HL-60/S4 treated with retinoic acid at 250 ng/mL for 4 days and 3 days (cell line): ENCODE measurements around the gene GLG1.

Experiments
- in situ Hi-C: fragments of 300-500 bp; cut with MboI; formaldehyde crosslinking; loops from 2 replicates; pipeline ENCODE4 v1.7.0; 2022; ENCODE audit warnings: low sequenced_read_pairs

GLG1 gene

DNA sequence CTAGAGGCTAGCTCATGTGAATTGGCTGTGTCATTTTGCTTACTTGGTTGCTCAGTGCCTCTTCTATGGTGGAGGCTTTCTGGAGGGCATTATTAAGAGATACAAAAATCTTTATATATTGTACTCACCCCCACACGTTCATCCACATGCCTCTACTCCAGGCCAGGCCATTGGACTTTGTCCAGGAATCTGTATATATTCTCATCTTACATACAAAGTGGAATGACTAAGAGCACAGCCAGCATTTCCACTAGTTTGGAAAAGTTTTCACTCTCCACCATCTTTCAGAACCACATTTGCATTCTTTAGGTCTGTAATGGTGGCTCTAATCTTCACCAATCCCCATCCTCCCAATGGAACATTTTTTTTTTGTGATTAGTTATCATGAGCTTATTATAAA, 4.8 kb upstream of the GLG1 start:
- in situ Hi-C loops = no loop called here

DNA sequence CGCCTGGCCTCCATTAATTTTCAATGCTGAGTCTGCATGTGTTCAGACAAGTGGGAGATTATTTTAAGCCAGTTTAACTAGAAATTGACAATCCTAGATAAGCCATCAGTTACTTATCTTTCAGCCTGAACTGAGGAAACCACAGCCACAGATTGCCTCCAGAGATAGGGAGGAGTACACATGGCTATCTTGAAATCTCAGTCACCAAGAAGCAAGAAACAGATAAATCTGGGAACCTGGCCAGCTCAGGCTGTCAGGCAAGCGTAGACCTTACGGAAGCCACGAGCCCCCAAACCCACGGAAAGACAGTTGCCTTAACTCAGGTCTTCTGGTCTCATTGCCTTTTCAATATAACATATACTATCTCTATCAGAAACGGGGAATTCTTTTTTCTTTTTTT, 2.0 kb upstream of the GLG1 start:
- in situ Hi-C loops = no loop called here

DNA sequence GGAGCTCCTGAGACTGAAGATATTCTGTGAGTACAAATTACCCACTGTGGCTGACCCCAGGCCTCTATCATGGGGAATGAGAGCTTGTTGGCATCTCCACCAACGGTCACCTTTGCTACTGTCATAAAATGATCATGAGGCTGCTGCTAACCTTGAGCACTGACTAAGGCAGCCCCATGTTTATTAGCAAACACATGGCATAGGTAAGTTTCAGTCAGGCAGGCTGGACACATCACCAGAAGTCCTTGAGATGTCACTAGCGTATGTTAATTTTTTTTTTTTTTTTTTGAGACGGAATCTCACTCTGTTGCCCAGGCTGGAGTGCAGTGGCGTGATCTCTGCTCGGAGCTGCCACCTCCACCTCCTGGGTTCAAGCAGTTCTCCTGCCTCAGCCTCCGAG, 1.5 kb upstream of the GLG1 start:
- in situ Hi-C loops = no loop called here

DNA sequence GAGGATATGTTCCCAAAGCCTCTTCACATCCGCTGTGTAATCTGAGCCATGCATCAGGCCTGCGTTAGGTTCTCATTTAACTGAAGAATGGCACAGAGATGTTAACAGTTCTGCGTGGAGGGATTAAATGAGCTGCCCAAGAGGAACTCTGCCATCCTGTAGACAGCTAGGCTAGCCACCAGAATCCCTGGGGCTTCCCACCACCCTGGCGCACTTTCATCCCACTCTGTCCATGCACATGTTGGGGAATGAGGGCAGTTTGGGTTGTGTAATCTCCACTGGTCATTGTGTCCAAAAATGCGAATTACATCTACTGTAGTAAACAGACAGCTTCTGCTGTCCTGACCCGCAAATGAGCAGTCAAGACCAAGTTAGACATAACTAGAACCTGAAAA, 1.0 kb upstream of the GLG1 start:
- in situ Hi-C loops = no loop called here

DNA sequence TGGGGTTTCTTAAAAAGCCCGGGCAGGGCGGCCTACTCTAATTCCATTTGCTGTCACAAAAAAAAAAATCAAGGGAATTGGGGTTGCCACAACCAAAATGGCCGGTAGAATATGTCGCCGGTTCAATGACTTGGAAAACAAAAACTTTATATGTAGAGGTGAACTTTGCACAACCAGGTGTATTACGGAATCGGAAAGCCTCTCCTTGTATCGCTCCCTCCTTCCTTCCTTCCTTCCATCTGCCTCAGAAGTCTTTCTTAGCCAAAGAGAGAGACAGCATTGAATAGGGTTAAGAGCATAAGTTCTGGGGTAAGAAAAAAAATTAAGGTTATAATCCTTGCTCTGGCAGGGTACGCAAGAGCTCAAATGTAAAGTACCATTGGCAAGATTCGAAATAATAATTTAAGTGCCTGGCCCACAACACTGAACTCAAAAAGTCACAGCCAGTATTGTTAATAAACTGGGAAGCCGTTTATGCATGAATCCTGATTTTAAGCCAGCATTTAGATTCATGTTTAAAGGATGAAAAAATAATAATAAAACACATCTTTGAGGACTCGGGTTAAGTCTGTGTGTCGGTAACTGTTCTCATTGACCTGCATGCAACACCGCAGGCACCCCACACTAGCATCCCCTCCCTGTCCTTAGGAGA, 522 bp upstream of the GLG1 start:
- in situ Hi-C loops = no loop called here

DNA sequence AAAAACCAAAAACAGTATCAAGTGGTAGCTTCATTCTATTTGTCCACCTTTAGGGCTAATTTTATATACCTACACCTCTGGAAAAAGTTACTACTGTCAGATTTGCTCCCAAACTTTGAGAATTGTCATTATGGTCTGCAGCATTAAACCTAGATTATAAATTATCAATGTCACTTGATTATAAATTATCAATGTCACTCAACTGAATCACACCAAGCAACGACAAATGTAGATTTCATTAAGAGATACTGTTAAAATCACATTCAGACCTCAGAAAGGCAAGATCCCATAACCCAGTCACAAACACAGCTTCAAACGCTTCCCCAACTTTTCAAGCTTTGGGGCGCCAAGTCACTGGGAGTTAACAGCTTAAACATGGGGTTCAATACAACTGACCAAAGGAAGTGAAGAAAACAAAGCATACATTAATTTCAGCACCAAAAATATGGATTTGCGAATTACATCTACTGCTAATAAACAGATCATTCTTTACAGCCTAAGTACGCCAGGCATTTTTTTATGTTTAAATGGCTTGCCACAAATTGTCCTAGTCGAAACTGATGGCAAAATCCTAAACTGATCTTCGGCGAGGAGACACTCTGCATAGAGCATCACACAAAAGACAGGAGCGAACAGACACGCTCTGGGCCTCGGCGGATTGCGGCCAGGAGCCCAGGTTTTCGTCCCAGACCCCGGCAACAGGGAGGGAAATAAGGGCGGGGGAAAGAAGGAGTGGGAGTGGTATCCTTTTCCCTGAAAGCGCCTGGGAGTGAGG, 981 bp downstream of the GLG1 start:
- in situ Hi-C loops = no loop called here

DNA sequence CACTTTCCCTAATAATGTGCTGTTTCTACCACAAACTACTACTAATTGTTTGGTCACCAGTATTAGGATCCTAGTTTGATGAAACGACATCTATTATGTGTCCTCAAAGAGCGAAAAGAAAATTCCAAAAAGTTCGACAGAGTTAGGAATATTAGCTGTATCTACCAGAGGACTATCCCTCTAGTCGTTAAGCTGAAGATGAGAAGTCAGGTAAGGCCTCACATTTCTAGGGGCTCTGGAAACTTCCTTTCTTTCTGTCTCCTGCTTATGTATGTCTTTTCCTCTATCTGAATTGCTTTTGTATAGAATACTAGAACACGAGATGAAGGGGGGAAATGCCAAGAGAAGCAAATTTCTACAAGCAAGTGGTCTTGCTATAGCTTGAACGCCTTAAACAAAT, 1.6 kb downstream of the GLG1 start:
- in situ Hi-C loops = no loop called here

DNA sequence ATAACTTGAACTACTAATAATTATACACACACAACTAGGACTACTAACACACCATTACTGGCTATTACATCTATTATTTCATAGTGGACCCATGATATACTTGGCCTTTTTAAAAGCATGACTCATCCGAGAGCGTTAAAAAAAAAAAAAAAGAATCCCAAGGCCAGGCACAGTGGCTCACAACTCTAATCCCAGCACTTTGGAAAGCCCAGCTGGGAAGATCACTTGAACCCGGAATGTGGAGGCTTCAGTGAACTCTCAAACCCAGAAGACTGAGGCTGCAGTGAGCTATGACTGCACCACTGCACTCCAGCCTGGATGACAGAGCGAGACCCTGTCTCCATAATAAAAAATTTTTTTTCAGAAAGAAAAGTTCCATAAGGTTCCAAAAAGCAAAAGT, 3.1 kb downstream of the GLG1 start:
- in situ Hi-C loops = no loop called here

DNA sequence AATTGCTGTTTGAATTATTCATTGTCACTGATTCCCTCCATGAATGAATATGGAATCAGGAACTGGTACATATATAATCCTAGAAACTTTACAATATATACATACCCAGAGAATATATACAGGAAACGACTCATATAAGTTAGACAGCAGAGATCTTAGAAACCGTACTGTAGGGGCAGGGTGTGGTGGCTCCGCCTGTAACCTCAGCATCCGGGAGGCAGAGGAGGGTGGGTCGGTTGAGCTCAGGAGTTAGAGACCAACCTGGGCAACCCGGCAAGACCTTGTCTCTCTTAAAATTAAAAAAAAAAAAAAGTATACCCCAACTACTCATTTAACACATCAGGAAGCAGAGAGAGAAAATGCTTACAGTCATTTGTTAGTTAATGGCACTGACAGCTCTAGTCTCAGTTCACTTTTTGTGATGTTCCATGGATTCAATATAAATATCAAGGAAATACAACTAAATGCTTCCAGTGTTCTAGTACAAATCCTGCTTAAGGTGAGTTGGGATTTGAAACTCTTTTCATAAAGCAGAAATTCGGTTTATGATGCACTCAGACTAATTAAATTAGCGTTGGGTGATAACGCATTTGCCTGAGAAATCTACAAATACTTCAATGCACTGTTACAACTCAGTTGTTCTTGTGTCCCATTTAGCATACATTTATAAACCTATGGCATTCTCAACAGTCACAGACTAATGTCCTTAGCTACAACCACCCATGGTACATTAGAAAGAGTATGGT, 5.6 kb downstream of the GLG1 start:
- in situ Hi-C loops = no loop called here

DNA sequence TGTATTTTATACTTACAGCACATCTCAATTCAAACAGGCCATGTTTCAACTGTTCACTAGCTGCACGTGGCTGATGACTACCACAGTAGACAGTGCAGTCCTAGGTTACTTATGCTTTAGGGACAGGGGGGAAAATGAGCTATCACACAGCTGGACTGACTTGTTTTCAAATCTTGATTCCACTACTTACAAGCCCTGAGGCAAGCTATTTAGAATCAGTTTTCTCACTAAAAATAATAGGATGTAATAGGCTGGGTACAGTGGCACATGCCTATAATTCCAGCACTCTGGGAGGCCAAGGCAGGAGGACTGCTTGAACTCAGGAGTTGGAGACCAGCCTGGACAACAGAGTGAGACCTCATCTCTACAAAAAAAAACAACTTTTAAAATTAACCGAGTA, 10.3 kb downstream of the GLG1 start:
- in situ Hi-C loops = no loop called here

DNA sequence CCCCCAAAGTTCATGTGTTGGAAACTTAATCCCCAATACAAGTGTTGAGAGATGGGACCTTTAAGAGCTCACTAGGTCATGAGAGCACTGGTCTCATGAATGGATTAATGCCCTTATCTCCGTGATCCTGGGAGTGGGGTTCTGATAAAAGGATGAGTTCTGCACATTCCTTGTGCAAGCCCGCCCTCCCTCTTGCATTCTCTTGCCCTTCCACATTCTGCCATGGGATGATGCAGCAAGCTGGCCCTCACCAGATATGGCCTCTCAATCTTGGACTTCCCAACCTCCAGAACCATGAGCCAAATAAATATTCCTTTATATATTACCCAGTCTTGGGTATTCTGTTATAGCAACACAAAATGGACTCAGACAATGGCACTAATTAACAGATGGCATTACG, 14.1 kb downstream of the GLG1 start:
- in situ Hi-C loops = no loop called here

DNA sequence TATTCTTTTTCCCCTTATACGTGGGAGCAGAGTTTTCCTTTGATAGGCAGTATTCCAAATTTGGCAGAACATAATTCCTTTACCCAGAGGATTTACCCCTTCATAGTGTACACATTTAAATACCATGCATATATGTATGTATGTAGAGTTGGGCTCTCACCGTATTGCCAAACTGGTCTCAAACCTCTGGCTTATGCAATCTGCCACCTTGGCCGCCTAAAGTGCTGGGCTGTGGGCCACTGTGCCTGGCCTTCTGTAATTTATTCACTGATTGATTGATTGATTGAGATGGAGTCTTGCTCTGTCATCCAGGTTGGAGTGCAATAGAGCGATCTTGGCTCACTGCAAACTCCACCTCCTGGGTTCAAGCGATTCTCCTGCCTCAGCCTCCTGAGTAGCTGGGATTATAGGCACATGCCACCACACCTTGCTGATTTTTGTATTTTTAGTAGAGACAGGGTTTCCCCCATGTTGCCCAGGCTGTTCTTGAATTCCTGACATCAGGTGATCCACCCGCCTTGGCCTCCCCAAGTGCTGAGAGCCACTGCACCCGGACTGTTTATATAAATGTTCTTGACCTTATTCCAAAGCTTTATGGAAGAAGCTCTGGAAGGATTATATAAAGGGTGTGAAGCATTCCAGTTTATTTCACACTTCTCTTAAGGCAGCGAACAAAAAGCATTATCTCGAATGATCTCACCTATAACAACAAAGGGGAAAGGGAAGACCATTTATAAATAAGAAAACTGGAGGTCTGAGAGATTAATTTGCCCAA, 14.9 kb downstream of the GLG1 start:
- in situ Hi-C loops = no loop called here

DNA sequence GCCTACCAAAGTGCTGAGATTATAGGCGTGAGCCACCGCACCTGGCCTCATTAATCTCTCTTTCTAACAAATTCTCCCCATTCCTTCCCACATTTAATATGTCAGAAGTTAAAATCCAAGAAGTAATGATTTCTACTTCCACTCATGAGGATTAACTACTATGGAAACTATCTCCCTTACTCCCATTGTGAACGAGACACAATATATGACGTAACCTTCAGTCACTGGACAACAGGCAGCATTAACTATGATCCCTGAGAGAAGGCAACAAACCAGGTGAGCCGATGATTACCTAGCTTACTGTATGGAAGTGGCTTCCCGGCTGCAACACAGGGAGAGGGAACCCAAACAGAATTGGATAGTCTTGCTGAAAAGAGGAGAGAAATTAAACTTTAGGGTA, 20.0 kb downstream of the GLG1 start:
- in situ Hi-C loops = no loop called here

DNA sequence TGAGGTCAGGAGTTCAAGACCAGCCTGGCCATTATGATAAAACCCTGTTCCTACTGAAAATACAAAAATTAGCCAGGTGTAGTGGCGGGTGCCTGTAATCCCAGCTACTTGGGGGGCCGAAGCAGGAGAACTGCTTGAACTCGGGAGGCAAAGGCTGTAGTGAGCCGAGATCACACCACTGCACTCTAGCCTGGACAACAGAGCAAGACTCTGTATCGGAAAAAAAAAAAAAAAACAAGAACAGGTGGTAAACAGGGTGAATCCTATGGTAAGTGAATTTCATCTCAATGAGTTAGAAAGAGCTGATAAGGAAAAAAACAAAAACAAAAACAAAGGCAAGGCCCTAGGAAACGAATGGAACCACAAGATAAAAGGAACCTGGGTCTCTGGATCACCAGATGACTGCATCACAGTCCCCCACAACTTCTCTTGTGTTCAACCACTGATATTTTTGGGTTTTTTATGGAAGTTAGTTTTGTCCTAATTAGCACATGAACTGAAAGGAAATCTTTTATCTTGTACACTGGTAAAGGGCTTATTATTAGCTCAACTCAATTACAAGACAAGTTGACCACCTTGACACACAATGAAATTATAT, 21.0 kb downstream of the GLG1 start:
- in situ Hi-C loops = no loop called here

DNA sequence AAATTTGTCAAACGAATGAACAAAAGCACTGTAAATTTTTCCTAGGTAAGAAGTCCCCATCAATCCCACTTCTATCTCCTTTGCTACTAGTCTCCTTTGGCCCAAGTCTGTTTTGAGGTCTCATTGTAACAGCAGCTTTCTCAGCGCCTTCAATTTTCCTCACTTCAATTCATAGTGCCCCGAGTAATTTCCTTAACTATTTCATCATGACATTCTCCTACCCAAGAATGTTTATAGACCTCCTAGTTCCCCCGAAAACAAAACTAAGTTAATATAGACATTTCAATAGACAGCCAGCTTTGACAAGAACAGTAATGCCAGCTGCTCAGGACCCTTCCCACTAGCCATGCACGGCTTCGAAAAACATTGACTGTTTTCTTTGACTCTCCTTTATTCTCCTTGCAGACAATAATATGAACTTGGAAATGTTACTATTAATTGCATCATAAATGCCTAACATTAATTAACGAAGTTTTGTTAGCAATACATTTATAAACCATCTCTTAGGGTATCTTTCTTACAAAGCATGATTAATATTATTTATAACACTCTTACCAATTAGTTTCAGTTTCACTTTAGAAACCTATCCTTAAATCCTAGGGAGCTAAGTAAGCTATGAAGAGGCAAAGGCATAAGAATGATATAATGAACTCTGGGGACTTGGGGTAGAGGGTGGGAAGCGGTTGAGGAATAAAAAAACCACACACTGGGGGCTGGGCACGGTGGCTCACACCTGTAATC, 22.8 kb downstream of the GLG1 start:
- in situ Hi-C loops = no loop called here

DNA sequence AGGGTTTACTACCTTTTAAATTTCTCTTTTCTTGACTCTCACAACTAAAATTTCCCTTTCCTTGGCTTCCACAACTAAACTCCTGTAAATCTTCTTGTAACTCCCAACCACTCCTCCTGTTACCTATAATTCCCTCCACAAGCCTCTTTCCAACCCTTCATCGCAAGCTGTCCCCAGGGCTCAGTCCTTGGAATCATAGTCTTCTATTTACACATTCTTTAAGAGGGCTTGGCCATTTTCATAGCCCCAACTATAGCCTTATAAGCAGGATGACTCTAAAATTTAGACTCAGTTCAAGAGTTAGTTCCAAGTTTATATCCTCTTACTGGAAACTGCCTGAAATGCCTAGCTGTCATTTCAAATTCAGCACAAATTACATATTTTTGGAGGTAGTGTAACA, 23.9 kb downstream of the GLG1 start:
- in situ Hi-C loops = no loop called here

DNA sequence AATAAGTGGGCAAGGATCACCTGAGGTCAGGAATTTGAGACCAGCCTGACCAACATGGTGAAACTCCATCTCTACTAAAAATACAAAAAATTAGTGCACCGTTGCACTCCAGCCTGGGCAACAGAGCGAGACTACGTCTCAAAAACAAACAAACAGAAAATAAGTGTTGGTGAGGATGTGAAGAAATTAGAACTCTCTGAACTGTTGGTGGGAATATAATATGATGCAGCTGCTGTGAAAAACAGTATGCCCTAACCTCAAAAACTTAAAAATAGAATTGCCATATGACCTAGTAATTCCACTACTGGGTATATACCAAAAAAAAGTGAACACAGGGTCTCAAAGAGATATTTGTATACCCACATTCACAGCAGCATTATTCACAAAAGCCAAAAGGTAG, 26.1 kb downstream of the GLG1 start:
- in situ Hi-C loops = no loop called here

DNA sequence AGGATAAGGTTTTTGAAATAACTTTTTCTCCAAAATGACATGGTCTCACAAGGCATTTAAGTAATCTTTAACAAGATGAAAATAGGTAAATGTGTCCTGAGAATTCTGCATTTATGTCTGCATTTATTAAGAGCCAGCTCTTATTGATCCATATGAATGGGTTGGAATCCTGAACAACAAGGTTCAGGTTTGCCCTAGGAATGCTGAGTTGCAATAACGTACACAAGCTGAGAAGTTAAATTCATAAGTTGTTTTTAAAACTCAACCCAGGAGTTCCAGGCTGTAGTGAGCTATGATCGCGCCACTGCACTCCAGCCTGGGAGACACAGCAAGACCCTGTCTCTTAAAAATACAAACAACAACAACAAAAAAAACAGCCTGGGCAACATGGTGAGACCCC, 28.1 kb downstream of the GLG1 start:
- in situ Hi-C loops = no loop called here

DNA sequence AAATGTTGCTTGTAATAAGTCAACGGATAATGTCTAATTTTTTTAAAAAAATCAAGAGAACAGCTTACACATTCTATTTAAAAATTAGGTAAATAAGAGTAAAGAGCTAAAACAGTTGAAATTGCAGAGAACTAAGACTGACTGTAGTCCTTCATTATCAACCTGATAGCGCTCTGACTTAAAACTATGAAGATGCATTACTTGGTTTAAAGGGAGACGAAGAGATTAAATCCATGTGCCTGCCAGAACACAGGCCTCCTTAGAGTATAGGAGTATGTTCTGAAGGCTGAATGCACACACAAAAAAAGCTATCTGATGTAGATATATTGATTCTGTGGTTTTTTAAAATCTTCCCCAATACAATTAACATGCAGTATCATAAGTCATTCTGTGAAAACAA, 28.5 kb downstream of the GLG1 start:
- in situ Hi-C loops = no loop called here

DNA sequence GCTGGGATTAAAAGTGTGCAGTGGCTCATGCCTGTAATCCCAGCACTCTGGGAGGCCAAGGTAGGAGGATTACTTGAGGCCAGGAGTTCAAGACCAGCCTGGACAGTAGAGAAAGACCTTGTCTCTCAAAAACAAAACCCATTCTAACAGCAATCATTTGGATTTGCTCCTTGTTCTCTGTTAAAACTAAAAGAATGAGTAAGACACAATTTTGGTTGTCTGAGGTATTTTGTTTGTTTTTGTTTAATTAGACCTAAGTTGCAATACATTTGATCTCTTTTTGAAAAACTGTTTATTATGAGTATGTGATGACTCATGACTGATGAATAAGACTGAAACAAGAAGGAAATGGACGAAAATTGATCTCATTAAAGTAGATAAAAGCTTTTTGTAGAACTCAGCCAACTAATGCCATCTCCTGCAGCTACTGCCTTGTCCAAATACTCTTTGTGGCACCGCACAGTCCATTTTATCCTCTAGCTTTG, 29.0 kb downstream of the GLG1 start:
- in situ Hi-C loops = no loop called here
